Progenitor cell of endocrine pancreas (in vitro differentiated cells): Measurements from ENCODE around the gene UTF1. TPM values are rescaled to one million over a fixed set of nuclear protein-coding genes. Genes with fewer than 3 reads are reported as not detected.

Experiments used
- DNase-seq: peaks from one replicate; pipeline ENCODE4 v3.0.0; 2021; ENCODE audit warnings: low spot score; ENCODE audit not compliant: unreplicated experiment
- H3K27ac Mint-ChIP-seq: 2 replicates; pipeline ENCODE4 v1.8.0; 2021; ENCODE audit warnings: mild to moderate bottlenecking, moderate library complexity, mixed read lengths
- H3K27me3 Mint-ChIP-seq: 2 replicates; pipeline ENCODE4 v1.8.0; 2021; ENCODE audit warnings: mixed read lengths
- H3K36me3 Mint-ChIP-seq: 2 replicates; pipeline ENCODE4 v1.8.0; 2022; ENCODE audit warnings: mixed read lengths; ENCODE audit not compliant: insufficient read depth
- H3K4me1 Mint-ChIP-seq: 2 replicates; pipeline ENCODE4 v1.8.0; 2021; ENCODE audit warnings: low read depth, mixed read lengths
- H3K4me3 Mint-ChIP-seq: 2 replicates; pipeline ENCODE4 v1.8.0; 2021; ENCODE audit warnings: low read depth, mild to moderate bottlenecking, moderate library complexity, mixed read lengths
- H3K9me3 Mint-ChIP-seq: 2 replicates; pipeline ENCODE4 v1.8.0; 2021; ENCODE audit warnings: low read depth, mixed read lengths
- total RNA-seq: library from RNA; stranded (reverse); gene quantifications from 2 replicates; pipeline ENCODE4 v1.2.1, GENCODE V29; 2021
- TF ChIP-seq, protein P1 (sequence below): fragments of 200-600 bp; sonication (generic); IDR thresholded peaks from one replicate; pipeline ENCODE4 v1.5.0; 2021; ENCODE audit warnings: antibody characterized with exemption, mild to moderate bottlenecking; ENCODE audit not compliant: unreplicated experiment

The UTF1 gene
- total RNA-seq, 1 donor from 2014 or later: not detected

DNA sequence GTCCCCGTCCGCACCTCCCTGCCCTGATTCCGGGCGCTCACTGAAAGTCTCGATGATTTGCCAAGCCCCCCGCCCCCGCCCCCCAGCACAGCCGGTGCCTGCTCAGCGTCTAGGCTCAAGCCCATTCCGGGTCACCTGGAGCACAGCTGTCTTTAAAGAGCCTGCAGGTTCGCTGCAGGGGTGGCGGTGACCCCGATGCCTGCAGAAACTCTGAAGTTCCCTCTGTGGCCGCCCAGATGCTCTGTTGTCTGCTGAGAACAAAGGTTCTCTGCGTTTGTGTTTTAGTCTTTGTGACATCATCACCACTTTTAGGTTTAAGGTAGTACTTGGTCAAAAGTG is 8.4 kb downstream of the UTF1 start:
- no peak for DNase-seq
- H3K4me3 Mint-ChIP-seq: peak overlapping the region; percentile 16
- TF ChIP-seq, protein P1, sequence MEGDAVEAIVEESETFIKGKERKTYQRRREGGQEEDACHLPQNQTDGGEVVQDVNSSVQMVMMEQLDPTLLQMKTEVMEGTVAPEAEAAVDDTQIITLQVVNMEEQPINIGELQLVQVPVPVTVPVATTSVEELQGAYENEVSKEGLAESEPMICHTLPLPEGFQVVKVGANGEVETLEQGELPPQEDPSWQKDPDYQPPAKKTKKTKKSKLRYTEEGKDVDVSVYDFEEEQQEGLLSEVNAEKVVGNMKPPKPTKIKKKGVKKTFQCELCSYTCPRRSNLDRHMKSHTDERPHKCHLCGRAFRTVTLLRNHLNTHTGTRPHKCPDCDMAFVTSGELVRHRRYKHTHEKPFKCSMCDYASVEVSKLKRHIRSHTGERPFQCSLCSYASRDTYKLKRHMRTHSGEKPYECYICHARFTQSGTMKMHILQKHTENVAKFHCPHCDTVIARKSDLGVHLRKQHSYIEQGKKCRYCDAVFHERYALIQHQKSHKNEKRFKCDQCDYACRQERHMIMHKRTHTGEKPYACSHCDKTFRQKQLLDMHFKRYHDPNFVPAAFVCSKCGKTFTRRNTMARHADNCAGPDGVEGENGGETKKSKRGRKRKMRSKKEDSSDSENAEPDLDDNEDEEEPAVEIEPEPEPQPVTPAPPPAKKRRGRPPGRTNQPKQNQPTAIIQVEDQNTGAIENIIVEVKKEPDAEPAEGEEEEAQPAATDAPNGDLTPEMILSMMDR: no peak
- H3K27ac Mint-ChIP-seq: no peak overlapping the region
- H3K36me3 Mint-ChIP-seq: peaks cover 1% of the 10 kb centered on the region
- no peaks in the 10 kb centered on the region for H3K9me3 Mint-ChIP-seq
- H3K27me3 Mint-ChIP-seq: peaks cover 68% of the 10 kb centered on the region
- peaks cover 7% of the 10 kb centered on the region for H3K4me1 Mint-ChIP-seq

DNA sequence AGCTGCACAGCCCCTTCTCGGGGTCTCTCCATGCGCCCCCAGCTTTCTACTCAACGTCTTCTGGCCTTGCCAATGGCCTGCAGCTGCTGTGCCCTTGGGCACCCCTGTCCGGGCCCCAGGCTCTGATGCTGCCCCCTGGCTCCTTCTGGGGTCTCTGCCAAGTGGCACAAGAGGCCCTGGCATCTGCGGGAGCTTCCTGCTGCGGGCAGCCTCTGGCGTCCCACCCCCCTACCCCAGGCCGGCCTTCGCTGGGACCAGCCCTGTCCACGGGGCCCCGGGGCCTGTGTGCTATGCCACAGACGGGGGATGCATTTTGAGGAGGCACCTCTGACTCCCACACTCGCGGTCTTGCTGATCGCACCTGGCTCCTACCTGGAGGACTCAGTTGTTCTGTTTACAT is 10.0 kb downstream of the UTF1 start:
- Mint-ChIP-seq H3K36me3 (peaks cover 1% of the 10 kb centered on the region), H3K27me3 (peaks cover 62% of the 10 kb centered on the region), H3K4me1 (peaks cover 7% of the 10 kb centered on the region), H3K9me3 (no peaks in the 10 kb centered on the region), H3K27ac (no peak overlapping the region), H3K4me3 (no peak overlapping the region)
- TF ChIP-seq, protein P1: no peak
- no peak for DNase-seq

DNA sequence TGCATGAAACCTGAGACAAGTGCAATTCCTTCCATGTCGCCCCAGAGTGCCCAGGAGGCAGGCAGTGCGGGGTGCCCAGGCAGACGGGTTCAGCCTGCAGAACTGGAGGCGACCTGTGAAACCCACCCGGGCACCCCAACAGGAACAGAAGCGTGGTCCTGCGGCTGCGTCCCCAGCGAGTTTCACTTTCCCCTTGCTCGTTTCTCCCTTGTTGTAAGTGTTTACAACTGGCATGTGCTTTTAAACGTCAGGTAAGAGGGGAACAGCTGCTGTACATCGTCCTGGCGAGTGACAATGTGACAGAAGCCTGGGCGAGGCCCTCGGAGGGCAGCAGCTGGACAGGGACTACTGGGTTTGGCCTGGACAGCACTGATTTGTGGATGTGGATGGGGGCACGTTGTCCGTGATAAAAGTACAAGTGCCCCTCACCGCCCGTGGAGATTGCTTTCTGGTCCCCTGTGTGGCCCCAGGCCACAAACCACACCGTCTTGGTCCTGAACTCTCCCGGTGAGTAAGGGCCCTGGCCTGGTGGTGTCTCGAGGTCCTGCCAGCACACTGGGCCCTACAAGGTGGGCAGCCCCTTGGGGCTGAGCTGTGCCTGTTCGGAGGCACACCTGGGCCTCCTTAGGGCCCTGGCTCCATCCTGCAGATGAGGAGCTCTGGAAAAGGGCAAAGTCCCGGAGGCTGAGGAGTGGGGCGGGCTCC is 11.6 kb downstream of the UTF1 start:
- peaks cover 60% of the 10 kb centered on the region for H3K27me3 Mint-ChIP-seq
- TF ChIP-seq, protein P1: no peak

DNA sequence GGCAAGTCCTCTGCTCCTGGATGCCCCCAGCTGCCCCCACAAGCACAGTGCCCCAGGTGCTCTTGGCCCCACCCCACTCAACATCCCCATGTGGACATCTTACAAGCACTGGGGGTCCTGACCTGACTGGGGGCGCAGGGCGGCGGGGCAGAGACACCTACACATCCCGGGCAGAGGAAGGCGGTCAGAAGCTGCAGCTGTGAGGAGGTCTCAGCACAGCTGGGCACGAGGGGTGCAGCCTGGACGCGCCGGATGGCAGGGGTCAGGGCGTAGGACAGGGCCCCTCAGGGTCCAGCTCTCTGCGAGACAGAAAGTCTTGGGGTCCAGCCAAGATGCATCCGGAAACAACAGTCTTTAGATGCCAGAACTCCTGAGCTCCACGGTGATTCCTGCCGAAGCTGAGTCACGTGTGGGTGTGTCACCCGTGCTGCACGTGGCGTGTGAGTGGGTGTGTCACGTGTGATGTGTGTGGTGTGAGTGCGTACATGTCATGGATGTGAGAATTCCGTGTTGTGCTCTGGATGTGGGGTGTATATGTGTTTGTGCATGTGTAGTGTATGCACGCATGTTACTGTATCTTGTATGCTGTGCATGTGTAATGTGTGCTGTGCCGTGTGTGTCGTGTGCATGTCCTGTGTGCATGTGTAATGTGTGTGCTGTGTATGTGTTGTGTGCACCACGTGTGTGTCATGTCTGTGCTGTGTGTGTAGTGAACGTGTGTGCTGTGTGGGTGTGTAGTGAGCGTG is 12.8 kb downstream of the UTF1 start:
- Mint-ChIP-seq H3K27ac (no peak overlapping the region), H3K27me3 (peaks cover 57% of the 10 kb centered on the region)

More for the DNA sequence above, 11.6 kb downstream of the UTF1 start:
- H3K36me3 Mint-ChIP-seq: peaks cover 1% of the 10 kb centered on the region
- peaks cover 11% of the 10 kb centered on the region for H3K4me1 Mint-ChIP-seq
- H3K4me3 Mint-ChIP-seq: no peak overlapping the region
- DNase-seq: no peak
- H3K27ac Mint-ChIP-seq: no peak overlapping the region
- H3K9me3 Mint-ChIP-seq: no peaks in the 10 kb centered on the region

DNA sequence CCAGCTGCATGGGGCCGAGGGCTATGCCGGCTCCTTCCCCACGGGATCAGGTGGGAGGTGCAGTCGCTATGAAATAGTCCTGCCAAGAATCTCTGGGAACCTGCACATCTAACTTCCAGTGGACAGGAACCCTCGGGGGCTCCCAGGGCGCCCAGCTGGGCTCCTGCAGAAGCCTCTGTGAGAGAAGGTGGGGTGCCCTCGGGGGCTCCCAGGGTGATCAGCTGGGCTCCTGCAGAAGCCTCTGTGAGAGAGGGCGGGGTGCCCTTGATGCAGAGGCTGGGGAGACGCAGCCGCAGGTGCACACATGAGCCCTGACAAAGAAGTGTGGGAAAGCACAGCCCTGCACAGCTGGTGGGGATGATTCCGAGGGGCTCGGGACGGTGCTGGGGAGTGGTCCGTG is 13.6 kb downstream of the UTF1 start:
- Mint-ChIP-seq H3K27me3 (peaks cover 52% of the 10 kb centered on the region), H3K9me3 (no peaks in the 10 kb centered on the region), H3K27ac (no peak overlapping the region), H3K4me3 (no peak overlapping the region), H3K36me3 (peaks cover 1% of the 10 kb centered on the region), H3K4me1 (peaks cover 14% of the 10 kb centered on the region)
- TF ChIP-seq, protein P1: no peak
- no peak for DNase-seq

More for the DNA sequence above, 12.8 kb downstream of the UTF1 start:
- H3K36me3 Mint-ChIP-seq: peaks cover 1% of the 10 kb centered on the region
- no peak for DNase-seq
- H3K9me3 Mint-ChIP-seq: no peaks in the 10 kb centered on the region
- TF ChIP-seq, protein P1: no peak
- H3K4me1 Mint-ChIP-seq: peaks cover 15% of the 10 kb centered on the region
- H3K4me3 Mint-ChIP-seq: no peak overlapping the region
